Activated CD4-positive, alpha-beta T cell treated with anti-CD3 and anti-CD28 coated beads, Interleukin-2, amount 50 U/mL, for 4 hours (primary cell): ENCODE data around the gene HIPK4.
"Not testable (repeated sequence)": the region's sequence is repeated elsewhere in the genome, so short reads cannot be mapped to it uniquely, and the experiment has no call there.

Experiments
- DNase-seq, 2 experiments: peaks; one replicate each; pipeline ENCODE4 v3.0.0-alpha.2; 2020

Gene HIPK4

DNA sequence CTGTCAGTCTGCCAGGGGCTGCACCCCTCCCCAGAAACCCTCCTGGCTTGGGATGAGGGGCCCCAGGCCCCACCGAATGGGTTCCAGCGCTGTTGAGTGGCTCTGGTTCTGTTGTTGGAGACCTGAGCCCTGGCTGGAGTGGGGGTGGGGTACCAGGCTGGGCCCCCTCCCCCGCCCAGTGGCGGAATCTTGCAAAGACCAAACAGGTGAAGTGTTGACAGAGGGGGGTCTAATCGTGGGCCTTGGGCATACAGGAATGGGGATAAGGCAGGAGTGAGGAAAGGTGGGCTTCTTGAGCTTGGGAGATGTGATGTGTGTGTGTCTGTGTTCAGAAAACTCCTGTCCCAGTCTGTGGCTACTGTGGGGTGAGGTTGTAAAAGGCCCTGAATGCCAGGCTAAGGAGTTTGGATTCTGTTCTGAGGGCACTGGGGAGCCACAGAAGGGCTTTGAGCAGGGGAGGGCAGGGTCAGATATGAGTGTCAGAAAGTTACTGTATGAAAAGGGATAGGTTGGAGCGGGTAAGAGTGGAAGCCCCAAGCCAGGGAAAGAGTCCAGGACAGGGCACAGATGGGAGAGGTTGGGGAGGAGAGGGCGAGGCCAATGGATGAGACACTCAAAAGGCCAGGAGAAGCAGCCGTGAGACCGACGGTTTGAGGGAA is at the start of gene HIPK4:
HIPK4 (minus strand) TSS at position 98 of the 659 bp plus-strand sequence. CDS start 279 bp downstream, outside the sequence.
- DNase-seq = no peak

- DNase-seq = no peak
Measured at GRCh38 chr19:40438284-40438683, 48.3 kb upstream of the HIPK4 start.

DNA sequence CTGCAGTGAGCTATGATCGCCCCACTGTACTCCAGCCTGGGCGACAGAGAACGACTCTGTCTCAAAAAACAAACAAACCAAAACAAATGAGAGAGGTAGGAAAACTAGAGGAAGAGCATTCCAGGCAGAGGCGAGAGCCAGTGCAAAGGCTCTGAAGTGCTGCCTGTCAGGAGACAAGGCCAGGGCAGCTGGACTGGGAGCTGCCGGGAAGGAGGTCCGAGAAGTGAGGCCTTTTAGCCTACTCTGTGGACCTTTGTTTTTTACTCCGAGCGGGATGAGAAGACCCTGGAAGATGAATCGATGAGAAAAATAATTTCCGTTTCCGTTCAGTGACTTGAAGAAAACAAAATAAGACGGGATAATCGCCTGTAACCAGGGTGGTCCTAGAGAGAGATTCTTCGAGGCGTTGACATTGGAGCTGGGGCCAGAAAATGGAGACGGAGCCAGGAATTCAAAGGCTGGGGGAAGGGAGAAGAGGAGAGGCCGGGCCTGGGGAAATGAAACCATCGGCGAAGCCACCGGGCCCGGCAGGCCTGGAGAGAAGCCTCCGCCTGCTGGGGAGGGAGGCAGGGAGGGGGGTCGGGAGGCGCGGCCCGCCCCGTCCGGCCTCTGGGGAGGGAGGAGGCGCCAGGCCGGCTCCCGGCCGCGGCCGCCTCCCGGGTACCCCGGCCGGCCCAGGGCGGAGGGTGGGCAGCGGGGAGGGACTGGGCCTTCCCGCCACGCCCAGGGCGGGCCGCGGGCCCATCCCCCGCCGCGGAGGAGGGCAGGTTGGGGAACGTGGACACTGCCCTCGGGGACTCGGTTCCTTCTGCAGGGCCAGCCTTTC is 43.6 kb upstream of the HIPK4 start:
- DNase-seq = peak in 1 of 2 experiments; percentile 28

GRCh38 chr19:40432760-40433159 is 42.8 kb upstream of the HIPK4 start:
- not testable (repeated sequence) for DNase-seq

DNA sequence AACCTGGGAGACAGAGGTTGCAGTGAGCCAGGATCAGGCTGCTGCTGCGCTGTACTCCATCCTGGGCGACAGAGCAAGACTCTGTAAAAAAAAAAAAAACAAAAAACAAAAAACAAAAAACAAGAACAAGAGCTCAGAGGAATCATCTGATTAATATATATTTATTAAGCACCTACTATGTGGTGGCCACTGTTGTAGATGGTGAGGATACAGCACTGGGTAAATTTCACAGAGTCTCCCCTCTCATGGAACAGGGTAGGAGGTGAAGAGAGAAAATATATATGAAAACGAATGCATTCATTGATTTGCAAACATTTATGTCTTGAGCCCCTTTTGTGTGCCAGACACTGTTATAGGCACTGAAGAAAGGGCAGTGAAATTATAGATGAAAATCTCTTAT is 41.7 kb upstream of the HIPK4 start:
- no peak for DNase-seq

DNA sequence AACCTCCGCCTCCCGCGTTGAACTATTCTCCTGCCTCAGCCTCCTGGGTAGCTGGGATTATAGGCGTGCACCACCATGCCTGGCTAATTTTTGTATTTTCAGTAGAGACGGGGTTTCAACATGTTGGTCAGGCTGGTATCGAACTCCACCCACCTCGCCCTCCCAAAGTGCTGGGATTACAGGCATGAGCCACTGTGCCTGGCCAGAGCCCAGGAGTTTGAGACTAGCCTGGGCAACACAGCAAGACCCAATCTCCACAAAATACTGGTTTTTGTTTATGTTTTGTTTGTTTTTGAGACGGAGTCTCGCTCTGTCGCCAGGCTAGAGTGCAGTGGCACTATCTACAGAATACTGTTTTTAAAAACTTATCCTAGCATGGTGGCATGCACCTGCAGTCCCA is 40.3 kb upstream of the HIPK4 start:
- DNase-seq = not testable (repeated sequence)

DNA sequence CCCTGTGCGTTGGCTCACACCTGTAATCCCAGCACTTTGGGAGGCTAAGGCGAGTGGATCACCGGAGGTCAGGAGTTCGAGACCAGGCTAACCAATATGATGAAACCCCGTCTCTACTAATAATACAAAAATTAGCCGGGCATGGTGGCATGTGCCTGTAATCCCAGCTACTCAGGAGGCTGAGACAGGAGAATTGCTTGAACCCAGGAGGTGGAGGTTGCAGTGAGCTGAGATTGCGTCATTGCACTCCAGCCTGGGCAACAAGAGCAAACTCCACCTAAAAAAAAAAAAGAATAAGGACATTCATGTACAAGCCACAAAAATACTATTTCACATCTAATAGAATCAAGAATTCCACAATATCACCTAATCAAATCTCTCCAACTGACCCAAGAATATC is 38.2 kb upstream of the HIPK4 start:
- DNase-seq = not testable (repeated sequence)

- DNase-seq = peak; percentile 100
Measured at GRCh38 chr19:40425450-40426287, 35.7 kb upstream of the HIPK4 start, which contains the start of gene SERTAD1. Gene SERTAD1, minus strand, starts transcription at chr19:40425992. Its CDS starts 2,446 bp downstream, at chr19:40423546.

GRCh38 chr19:40424637-40425449 is 34.9 kb upstream of the HIPK4 start:
- no peak for DNase-seq

GRCh38 chr19:40423938-40424337 is 34.0 kb upstream of the HIPK4 start:
- DNase-seq = no peak

DNA sequence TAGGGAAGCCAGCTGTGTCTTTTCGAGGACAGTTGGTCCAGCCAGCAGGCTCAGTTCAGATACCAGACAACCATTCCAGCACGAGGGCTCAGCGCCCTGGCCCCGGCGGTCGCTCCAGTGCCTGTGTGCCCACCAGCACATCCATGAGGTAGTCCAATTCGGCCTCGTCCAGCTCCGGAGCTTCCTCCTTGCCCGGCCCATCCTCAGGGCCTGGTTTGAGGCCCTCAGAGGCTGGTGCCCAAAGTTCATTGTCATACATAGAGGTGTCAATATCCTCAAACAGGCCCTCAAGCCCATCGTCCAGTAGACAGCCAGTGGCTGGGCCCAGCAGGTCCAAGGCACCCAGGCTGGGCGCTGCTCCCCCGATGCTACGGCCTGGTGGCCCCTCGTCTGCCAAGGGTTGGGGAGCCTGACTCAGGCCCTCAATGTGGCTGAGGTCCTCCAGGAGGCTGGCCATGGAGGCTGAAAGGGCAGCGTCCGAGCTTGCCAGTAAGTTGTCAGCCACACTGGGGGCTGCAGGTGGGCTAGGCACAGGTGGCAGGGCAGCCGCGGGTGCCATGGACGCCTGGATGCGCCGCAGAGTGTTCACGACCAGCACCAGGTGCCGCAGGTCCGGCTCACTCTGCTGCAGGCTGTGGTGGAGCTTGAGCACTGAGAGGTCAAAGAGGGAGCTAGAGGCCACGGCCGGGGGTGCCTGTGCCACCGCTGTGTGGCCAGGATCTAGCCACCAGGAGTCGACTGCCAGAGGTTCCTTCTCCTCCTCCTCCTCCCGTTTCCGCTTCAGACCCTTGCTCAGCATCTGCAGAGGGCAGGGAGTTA is 33.0 kb upstream of the HIPK4 start:
- DNase-seq = no peak

DNA sequence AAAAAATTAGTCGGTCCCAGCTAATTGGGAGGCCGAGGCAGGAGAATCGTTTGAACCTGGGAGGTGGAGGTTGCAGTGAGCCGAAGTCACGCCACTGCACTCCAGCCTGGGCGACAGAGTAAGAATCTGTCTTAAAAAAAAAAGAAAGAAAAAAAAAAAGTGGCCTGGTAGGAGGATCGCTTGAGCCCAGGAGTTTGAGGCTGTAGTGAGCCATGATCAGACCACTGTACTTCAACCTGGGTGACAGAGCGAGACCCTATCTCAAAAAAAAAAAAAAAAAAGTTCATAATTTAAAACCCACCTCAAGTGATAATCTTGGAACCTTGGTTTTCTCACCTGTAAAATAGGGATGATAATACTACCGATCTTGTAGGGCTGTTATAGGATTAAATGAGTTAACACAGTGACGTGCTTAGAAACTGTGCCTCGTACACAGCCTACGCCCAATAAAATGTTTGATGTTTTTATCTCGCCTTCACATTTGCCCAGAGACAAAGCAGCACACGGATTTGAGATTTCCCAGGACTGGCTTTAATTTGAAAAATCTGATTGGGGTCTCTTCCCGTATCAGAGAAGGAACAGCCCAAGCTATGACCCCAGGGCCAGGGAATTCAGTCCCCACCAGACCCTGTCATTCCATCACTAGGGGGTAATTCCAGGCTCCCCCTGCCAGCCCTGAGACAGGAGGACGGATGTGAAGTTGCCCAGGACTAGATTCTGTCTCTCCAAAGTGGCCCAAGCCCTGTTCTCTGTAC is 32.2 kb upstream of the HIPK4 start:
- DNase-seq = no peak

DNA sequence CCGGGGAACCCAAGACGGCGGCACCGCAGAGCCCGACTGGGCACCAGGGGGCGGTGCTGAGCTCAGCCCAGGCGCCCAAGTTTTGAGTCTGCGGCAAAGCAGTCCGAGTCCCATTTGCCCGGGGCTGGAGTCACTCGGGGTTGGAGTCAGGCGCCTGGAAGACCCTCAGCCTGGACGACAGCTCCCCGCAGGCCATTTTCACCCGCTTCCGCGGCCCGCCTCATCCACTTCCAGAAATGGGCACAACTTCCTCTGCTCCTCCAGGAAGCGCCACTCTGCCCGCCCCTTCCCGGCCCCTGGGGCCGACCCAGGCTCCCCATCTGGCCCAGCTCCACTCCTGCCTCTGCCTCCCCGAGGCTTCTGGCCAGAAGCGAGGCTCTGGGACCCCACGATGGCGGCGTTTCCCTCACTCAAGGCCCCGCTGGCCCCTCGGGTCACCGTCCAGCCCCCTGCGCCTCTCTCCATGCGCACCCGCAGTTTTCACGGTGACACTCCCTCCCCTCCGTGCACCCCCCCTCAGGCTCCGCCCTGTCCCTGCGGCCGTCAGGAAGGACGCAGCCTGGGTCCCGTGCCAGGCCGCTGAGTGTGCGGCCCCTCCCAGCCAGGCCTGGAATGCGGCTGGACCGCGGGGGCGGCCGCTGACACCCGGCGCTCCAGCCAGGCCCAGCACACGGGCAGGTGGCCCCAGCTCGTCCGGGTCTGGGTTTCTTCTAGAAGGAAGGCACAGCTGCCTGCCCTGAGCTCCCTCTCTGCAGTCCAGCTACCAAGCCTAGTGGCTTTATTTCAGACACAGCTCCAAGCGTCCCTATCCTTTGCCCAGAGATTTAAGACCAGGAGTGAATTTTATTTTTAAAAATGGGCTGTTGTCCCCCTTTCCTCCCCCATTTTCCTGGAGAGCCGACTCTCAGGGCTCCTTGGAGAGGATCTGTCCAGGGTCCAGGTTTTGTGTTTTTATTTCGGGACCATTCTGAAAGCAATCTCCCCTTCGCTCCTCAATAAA is 31.1 kb upstream of the HIPK4 start:
- DNase-seq = peak; percentile 57 to 59

- DNase-seq = no peak
Measured at GRCh38 chr19:40420451-40420765, 30.4 kb upstream of the HIPK4 start.

DNA sequence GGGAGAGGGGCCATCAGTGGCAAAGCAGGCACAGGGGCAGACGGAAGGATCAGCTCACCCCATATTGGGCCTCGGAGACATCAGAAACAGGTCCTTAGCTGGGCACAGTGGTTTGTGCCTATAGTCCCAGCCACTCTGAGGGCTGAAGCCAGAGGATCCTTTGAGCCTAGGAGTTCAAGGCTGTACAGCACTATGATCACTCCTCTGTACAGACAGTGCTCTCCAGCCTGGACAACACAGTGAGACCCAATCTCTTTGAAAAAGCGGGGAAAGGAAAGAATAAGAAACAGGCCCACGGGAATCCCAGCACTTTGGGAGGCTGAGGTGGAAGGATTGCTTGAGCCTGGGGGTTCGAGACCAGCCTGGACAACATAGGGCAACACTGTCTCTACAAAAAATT is 29.8 kb upstream of the HIPK4 start:
- DNase-seq = no peak

DNA sequence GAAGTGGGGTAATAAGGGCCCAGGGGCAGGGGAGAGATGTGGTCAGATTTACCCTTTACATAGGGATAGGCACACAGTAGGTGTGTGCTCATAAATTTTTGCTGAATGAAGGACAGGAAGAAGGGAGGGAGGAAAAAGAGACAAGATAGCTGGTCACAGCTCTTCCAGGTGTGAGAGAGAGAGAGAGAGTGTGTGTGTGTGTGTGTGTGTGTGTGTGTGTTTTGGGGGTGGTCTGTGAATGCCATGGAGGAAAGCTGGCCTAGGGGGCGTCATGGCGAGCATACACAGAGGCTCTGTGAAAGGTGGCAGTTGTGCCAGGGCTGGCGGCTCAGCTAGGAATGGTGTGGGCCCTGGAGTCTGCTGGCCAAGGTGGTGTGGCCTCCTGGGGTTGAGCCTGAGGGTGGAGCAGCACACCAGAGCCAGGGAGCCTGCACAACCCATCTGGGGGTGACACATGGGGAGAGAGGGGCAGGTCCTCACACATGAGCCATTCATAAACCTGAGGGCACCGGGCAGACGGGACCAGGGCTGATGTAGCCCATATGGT is 29.2 kb upstream of the HIPK4 start:
- no peak for DNase-seq

DNA sequence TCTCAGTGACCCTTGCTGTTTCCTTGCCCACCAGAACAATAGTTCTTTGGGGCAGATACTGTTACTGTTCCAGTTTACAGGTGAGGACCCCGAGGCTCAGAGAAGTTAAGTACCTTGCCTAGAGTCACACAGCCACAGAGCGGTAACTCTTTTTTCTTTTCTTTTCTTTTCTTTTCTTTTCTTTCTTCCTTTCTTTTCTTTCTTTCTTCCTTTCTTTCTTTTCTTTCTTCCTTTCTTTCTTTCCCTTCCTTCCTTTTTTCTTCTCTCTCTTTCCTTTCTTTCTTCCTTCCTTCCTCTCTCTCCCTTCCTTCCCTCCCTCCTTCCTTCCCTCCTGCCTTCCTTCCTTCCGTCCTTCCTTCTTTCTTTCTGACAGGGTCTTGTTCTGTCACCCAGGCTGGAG is 28.1 kb upstream of the HIPK4 start:
- DNase-seq = no peak

DNA sequence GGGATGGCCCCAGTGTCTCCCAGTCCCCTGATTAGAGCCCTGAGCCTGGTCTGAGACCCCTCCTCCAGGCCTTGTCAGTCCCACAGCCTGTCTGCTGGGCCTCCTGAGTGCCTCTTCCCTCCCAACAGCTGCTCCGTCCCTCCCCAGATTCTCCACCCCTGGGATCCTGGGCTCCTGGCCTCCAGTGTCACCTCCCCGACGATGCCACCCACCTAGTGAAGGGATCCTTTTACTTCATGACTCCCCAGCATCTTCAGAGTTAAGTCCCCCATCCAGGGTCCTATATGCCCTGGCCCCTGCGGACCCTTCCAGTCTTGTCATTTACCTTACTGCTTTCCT is 27.6 kb upstream of the HIPK4 start:
- no peak for DNase-seq

DNA sequence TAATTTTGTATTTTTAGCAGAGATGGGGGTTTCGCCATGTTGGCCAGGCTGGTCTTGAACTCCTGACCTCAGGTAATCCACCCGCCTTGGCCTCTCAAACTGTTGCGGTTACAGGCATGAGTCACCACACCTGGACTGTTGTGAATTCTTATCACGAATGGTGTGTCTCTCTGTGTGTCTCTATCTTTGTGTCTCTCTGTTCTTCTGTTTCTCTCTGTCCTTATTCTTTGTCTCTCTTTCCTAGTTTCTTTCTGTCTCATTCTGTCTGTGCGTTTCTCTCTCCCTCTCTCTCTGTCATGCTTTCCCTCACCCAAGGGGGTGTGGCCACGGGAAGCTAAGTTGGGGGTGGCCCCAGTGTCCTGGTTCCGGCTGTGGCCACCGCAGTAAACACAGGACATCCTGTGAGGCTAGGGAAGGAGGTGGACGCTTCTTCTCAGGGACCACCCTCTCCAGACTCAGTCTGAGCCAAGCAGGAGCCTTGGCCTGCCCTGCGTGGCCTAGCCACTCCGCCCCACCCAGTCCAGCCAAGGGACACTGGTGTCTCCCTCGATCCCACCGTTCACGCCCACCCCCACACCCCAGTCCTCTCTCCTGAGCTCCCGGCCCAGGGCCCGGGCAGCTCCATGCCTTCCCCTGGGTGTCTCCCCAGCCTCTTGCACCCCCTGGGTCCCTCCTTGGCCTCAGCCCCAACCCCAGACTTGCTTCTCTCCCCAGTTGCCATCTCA is 27.1 kb upstream of the HIPK4 start:
- no peak for DNase-seq
